ENCODE measurements around the gene PCK2. TPM values are rescaled to one million over a fixed set of nuclear protein-coding genes. Genes with fewer than 3 reads are reported as not detected.

The PCK2 gene
- total and polyA plus RNA-seq, 2 donors (not counting 3 experiments of a cell fraction or from before 2014, with no cell fraction given): 23.5 to 24.5 TPM

DNA sequence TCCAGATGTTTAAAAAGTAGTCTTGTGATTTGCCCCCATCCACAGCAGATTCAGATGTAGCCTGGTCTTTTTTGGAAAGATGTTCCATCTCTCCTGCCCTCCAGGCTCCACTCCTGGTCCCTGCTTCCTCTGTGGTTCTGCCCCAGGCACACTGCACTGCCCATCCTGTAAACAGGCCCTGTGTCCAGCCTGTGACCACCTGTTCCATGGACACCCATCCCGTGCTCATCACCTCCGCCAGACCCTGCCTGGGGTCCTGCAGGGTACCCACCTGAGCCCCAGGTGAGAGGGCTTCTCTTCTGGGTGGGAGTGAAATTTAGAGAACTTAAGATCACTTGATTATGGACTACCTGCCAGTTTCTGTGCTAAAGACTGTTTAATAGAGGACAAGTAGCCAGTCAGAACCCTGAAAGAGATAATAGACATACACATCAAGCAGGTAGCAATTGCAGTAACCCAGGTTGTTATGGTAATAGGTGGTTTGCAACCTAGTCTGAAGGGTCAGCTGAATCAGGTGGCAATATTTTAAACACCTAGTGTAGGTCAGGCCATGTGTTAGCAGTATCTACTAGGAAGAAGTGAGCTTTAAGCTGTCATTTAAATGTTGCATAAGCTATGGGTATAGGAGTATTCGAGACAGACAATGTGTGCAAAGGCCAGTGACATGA is 55.3 kb downstream of the PCK2 start:
- CTCF ChIA-PET: interaction anchor here (1.0 to 7.8 kb wide), 2 partner anchors 11 to 91 kb away, joined by 6 to 63 read pairs; partner anchors contain the start of gene IRF9
- POLR2A ChIA-PET: no interaction called here
- no peak for FAIRE-seq
- H2AFZ ChIP-seq (ENCODE audit: low read depth, low read length): no peak overlapping the region
- peaks cover 3 to 22% of the 10 kb centered on the region in 2 experiments for H3K36me3 ChIP-seq (ENCODE audit: control insufficient read depth in 2 of 2, extremely low read depth in 1 of 2, insufficient read depth in 2 of 2, low read length in 2 of 2)
- H3K9me3 ChIP-seq (replicated peaks; ENCODE audit: control insufficient read depth, insufficient read depth, low read length): no peaks in the 10 kb centered on the region
- H3K4me3 ChIP-seq (replicated peaks in 1 of 3; ENCODE audit: insufficient read depth in 1 of 3, low read depth in 1 of 3, low read length in 3 of 3): no peak overlapping the region
- DNase-seq (ENCODE audit: low read depth, low spot score): no peak
- H3K79me2 ChIP-seq (ENCODE audit: control insufficient read depth, insufficient read depth, low read length): peaks cover 25% of the 10 kb centered on the region
- dilution Hi-C loops (cut with MboI; ENCODE audit: extremely low pct_ligation_motif_present, low sequenced_read_pairs): no loop called here
- H4K20me1 ChIP-seq (replicated peaks; ENCODE audit: control insufficient read depth, extremely low read depth, insufficient read depth, low read length): no peaks in the 10 kb centered on the region
- no peak overlapping the region for H3K9ac ChIP-seq (replicated peaks; ENCODE audit: extremely low read depth, insufficient read depth, low read length)
- no peaks in the 10 kb centered on the region for H3K27me3 ChIP-seq (ENCODE audit: control insufficient read depth in 2 of 2, insufficient read depth in 2 of 2, low read length in 2 of 2)
- no TSS peak for BruUV-seq (replicated peaks)
- H3K27ac ChIP-seq (ENCODE audit: insufficient read depth, low read depth, low read length): no peak overlapping the region
- no peaks in the 10 kb centered on the region for H3K9me1 ChIP-seq (replicated peaks; ENCODE audit: control insufficient read depth, extremely low read depth, insufficient read depth, low read length)
- no peak overlapping the region for H3K4me2 ChIP-seq (ENCODE audit: insufficient read depth, low read length)
- TF ChIP-seq FOS (IDR thresholded peaks at IDR 0.05; ENCODE audit: borderline replicate concordance, insufficient read depth, low read length) (no peak), POLR2A (IDR thresholded peaks at IDR 0.05; ENCODE audit: low read depth, low read length) (no peak), JUN (IDR thresholded peaks at IDR 0.05; ENCODE audit: borderline replicate concordance, insufficient read depth, insufficient read length, low read depth) (no peak), MYC (IDR thresholded peaks at IDR 0.05; ENCODE audit: low read depth, low read length) (no peak), EZH2 (IDR thresholded peaks at IDR 0.05; ENCODE audit: borderline replicate concordance, low read depth, low read length, severe bottlenecking) (no peak)
- TF ChIP-seq, protein P1, sequence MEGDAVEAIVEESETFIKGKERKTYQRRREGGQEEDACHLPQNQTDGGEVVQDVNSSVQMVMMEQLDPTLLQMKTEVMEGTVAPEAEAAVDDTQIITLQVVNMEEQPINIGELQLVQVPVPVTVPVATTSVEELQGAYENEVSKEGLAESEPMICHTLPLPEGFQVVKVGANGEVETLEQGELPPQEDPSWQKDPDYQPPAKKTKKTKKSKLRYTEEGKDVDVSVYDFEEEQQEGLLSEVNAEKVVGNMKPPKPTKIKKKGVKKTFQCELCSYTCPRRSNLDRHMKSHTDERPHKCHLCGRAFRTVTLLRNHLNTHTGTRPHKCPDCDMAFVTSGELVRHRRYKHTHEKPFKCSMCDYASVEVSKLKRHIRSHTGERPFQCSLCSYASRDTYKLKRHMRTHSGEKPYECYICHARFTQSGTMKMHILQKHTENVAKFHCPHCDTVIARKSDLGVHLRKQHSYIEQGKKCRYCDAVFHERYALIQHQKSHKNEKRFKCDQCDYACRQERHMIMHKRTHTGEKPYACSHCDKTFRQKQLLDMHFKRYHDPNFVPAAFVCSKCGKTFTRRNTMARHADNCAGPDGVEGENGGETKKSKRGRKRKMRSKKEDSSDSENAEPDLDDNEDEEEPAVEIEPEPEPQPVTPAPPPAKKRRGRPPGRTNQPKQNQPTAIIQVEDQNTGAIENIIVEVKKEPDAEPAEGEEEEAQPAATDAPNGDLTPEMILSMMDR (IDR thresholded peaks at IDR 0.05; ENCODE audit: extremely low read depth in 1 of 2, insufficient read depth in 1 of 2, low read depth in 1 of 2, low read length in 2 of 2): no peak
- peaks cover 16% of the 10 kb centered on the region for H3K4me1 ChIP-seq (ENCODE audit: control insufficient read depth, extremely low read depth, insufficient read depth, low read length)
- intact Hi-C loops (cut with micrococcal nuclease): loop anchor here (5.0 kb wide), 3 partner anchors 148 to 283 kb away; partner anchors contain the start of genes DHRS1, NFATC4 and NOP9
